ENCODE measurements around the gene LEPR. TPM values are rescaled to one million over a fixed set of nuclear protein-coding genes. Genes with fewer than 3 reads are reported as not detected.

The LEPR gene
- total RNA-seq, 1 experiment from 2014 or later, result 7.0 TPM

DNA sequence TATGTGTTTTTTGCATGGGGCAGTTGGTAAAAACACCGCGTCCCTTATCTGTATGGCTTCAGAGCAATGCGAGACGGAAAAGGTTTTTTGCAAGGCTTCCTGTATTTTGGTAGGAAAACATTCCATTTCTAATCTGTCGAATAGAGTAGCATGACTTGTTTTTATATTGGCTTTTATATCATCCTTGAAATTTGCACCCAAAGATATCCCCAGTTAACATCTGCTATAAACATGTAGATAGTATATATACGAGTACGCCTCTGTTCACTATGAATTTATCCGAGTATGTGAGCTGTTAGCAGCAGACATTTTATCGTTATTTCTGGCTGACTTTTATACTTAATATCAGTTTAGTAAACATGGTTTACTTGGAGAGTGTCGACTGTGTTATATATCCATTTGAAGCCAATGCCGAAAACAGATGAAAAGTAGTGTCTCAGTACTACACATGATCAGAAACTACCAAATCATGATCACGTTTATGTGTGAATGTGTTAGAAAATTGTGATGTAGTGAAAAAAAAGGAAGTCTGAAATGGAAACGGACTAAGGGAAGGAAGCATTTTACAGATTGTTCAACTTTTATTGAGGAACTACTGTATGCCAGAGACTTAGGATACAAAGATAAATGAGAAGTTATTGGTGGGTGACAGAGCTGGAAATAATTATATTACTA is 1.0 kb downstream of the LEPR start:
- no peaks in the 10 kb centered on the region for H3K27me3 ChIP-seq (ENCODE audit: control insufficient read depth, insufficient read depth, low read length)
- H3K4me3 ChIP-seq (ENCODE audit: insufficient read depth, low read depth, low read length), result peak overlapping the region; percentile 94
- DNase-seq, result no peak
- H3K36me3 ChIP-seq (replicated peaks; ENCODE audit: control insufficient read depth, insufficient read depth, low read length), result no peaks in the 10 kb centered on the region

DNA sequence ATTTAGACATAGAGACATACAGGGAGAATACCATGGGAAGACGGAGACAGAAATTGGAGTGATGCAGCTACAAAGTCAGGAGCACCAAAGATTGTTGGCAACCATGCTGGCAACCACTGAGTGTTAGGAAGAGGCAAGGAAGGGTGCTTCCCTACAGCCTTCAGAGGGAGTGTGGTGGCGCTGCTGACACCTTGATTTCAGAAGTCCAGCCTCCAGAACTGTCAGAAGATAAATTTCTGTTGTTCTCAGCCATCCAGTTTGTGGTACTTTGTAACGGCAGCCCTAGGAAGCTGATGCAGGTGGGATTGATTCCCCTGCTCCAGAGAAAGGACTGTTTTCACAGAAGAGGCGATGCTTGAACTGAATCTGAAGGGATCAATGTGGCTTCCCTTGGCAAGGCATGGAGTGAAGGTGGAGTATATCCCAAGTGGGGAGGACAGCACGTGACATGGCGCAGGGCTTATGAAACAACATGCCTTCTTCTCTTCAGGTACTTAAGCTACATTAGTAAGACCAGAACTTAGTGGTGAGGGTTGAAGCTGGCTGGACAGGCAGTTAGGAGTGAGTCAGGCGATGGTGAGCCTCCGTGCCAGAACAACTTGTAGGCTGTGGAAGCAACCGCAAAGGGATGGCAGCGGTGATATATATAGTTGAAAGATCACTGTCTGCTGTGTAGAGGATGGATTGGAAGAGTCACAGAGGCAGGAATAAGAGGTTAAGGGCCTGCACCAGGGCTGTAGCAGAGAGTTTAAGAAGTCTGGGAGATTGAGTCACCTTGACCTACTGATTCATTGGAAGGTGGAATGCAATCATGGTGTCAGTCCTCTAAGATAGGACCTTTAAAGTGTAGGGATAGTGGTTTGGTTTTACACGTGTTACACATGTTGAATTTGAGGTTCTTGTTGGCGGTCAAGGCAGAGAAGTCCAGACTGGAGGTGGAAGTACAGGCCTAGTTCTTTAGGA is 2.1 kb downstream of the LEPR start:
- no peak for DNase-seq
- Histone ChIP-seq H3K36me3 (replicated peaks; ENCODE audit: control insufficient read depth, insufficient read depth, low read length) (no peaks in the 10 kb centered on the region), H3K27me3 (ENCODE audit: control insufficient read depth, insufficient read depth, low read length) (no peaks in the 10 kb centered on the region), H3K4me3 (ENCODE audit: insufficient read depth, low read depth, low read length) (no peak overlapping the region)

DNA sequence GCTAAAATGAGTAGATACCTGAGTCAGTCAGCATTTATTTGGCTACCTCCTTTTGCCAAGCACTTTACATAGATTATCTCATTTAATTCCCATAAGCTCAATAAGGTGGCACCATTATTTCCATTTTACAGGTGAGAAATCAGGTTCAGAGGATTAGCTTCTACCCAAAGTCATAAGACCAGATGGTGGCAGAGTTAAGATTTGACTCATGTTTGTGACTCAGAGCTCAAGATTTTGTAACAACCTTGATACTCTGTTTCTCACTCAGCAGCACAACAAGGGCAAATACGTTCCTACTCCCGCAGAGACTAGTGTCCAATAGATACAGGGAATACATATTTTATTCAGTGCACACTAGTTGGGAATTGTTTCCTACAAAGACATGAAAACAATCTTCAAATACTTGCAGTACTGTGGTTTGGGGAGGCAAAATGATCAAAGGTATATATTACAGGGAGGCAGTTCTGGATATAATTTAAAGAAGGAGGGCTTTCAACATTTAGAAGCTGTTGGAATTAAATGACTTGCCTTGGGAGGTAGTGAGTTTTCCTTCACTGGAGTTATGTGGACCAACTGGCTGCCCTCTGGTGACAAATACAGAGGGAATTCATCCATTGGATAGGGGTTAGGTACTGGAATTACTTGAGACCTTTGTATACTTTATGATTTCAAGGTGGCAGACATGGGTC is 3.6 kb downstream of the LEPR start:
- Histone ChIP-seq H3K4me3 (ENCODE audit: insufficient read depth, low read depth, low read length) (no peak overlapping the region), H3K27me3 (ENCODE audit: control insufficient read depth, insufficient read depth, low read length) (no peaks in the 10 kb centered on the region), H3K36me3 (replicated peaks; ENCODE audit: control insufficient read depth, insufficient read depth, low read length) (no peaks in the 10 kb centered on the region)
- DNase-seq, result no peak

DNA sequence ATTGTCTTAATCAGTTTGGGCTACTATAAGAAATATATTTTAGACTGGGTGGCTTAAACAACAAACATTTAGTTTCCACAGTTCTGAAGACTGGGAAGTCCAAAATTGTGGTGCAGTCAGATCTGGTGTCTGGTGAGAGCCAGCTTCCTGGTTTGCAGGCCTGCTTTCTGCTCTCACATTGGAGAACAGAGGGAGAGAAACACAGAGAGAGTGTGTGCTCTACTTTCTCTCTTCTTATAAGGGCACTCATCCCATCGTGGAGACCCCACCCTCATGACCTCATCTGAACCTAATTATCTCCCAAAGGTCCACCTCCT is 4.1 kb downstream of the LEPR start:
- no peak for DNase-seq
- Histone ChIP-seq H3K27me3 (ENCODE audit: control insufficient read depth, insufficient read depth, low read length) (no peaks in the 10 kb centered on the region), H3K4me3 (ENCODE audit: insufficient read depth, low read depth, low read length) (no peak overlapping the region), H3K36me3 (replicated peaks; ENCODE audit: control insufficient read depth, insufficient read depth, low read length) (no peaks in the 10 kb centered on the region)

DNA sequence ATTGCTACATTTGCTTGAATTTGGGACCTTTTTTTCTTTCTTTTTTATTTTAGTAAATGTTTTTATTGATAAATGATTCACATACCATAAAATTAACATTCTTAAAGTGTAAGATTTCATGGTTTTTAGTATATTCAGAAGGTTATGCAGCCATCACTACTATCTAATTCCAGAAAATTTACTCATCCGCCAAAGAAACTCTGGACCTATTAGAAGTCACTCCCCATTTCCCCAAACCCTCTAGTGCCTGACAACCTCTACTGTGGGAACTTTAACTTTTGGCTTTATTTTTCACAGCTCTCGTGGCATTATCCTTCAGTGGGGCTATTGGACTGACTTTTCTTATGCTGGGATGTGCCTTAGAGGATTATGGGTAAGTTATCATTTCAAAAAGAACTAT is 4.5 kb downstream of the LEPR start:
- H3K27me3 ChIP-seq (ENCODE audit: control insufficient read depth, insufficient read depth, low read length), result no peaks in the 10 kb centered on the region
- H3K36me3 ChIP-seq (replicated peaks; ENCODE audit: control insufficient read depth, insufficient read depth, low read length), result no peaks in the 10 kb centered on the region
- no peak overlapping the region for H3K4me3 ChIP-seq (ENCODE audit: insufficient read depth, low read depth, low read length)
- no peak for DNase-seq

DNA sequence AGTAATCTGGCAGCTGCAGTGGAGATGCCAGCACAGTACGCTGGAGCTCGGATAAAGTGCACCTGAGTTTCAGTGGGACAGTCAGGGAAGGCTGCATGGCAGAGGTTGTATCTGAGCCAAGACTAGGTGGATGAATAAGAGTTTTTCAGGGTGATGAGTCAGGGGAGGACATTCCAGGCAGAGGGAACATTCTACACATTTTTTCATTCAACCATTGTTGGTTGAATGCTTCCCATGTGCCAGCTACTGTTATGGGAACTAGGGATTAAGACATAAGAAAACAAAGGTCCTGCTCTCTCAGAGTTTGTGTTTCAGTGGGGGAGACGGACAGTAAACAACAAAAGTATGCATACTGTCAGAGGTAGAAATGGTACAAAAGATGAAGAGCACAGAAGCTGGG is 5.2 kb downstream of the LEPR start:
- DNase-seq, result peak; percentile 46
- Histone ChIP-seq H3K27me3 (ENCODE audit: control insufficient read depth, insufficient read depth, low read length) (no peaks in the 10 kb centered on the region), H3K4me3 (ENCODE audit: insufficient read depth, low read depth, low read length) (no peak overlapping the region), H3K36me3 (replicated peaks; ENCODE audit: control insufficient read depth, insufficient read depth, low read length) (no peaks in the 10 kb centered on the region)

DNA sequence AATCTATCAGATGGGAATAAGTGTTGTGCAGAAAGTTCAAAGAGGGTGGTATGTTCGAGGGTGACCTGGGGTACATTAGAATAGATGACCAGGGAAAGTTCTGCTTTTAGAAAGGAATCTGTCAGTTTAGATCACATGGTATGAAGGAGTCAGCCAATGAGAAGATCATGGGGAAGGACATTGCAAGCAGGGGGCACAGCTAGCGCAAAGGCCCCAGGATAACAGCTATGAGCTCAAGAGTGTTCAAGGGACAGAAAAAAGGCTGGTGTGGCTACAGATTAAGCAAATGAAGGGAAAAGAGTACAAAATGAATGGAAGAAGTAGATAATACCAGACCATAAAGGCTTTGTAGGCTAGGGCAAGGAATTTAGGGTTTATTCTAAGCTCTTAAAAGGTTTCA is 8.6 kb downstream of the LEPR start:
- no peaks in the 10 kb centered on the region for H3K27me3 ChIP-seq (ENCODE audit: control insufficient read depth, insufficient read depth, low read length)
- no peaks in the 10 kb centered on the region for H3K36me3 ChIP-seq (replicated peaks; ENCODE audit: control insufficient read depth, insufficient read depth, low read length)
- no peak overlapping the region for H3K4me3 ChIP-seq (ENCODE audit: insufficient read depth, low read depth, low read length)
- no peak for DNase-seq

DNA sequence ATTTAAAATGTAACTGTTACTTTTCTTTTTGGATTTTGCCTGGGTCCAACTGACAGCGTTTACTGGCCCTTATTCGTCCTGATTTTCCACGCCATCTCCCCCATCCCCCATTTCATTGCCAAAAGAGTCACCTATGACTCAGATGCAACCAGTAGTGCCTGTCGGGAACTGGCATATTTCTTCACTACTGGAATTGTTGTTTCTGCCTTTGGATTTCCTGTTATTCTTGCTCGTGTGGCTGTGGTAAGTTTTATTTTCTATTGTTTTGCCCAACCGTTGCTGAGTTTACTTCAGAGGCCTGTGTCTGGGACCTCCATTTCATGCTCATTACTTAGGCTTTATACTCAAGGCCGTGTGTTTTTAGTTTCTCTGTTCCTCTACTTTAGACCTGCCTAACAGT is 9.3 kb downstream of the LEPR start:
- Histone ChIP-seq H3K4me3 (ENCODE audit: insufficient read depth, low read depth, low read length) (no peak overlapping the region), H3K27me3 (ENCODE audit: control insufficient read depth, insufficient read depth, low read length) (no peaks in the 10 kb centered on the region), H3K36me3 (replicated peaks; ENCODE audit: control insufficient read depth, insufficient read depth, low read length) (no peaks in the 10 kb centered on the region)
- no peak for DNase-seq

DNA sequence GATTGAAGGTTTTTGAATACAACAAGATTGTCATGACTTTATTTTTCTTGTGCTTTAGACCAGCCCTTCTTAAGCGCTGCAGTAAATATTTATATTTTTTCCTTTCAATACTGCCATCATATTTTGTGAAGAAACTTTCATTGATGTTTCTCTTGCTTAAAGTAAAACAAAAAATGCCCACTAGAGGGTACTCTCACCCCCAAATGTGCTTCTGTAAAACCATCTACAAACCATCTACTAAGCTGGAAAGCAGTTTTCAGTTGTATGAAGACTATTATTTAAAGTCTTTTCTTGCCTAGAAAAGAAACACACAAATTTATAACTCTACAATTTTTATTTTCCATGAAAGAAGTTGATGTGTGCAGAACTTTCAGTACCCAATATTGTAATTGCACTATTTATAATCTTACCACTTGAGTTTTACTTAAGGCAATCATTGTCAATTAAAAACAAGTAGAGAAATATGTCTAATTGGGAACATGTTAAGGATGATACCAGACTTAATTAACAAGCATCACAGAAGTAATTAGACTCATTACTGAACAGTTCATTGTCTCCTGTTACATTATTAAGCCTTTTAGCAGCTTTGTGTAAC is 10.7 kb downstream of the LEPR start:
- Histone ChIP-seq H3K27me3 (ENCODE audit: control insufficient read depth, insufficient read depth, low read length) (no peaks in the 10 kb centered on the region), H3K36me3 (replicated peaks; ENCODE audit: control insufficient read depth, insufficient read depth, low read length) (no peaks in the 10 kb centered on the region), H3K4me3 (ENCODE audit: insufficient read depth, low read depth, low read length) (no peak overlapping the region)
- DNase-seq, result no peak

DNA sequence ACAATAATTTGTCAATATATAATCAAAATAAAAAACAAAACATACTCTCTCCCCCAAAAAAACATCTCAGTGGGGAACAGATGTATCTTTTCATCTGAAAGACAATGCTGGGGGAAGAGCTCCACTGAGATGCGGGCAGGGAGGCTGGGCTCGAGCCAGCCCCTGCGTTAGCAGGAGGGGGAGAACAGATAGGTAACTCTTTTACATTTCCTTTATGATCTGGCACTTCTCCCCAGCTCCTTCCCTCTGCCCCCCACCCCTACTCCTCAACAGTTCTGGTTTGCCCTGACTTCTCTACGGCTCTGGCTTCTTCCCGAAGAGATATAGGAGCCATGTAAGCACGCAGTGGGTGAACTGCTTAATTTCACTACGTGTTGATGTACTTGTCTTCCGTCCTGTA is 12.4 kb downstream of the LEPR start:
- Histone ChIP-seq H3K36me3 (replicated peaks; ENCODE audit: control insufficient read depth, insufficient read depth, low read length) (no peaks in the 10 kb centered on the region), H3K4me3 (ENCODE audit: insufficient read depth, low read depth, low read length) (no peak overlapping the region), H3K27me3 (ENCODE audit: control insufficient read depth, insufficient read depth, low read length) (no peaks in the 10 kb centered on the region)
- peak; percentile 74 for DNase-seq

DNA sequence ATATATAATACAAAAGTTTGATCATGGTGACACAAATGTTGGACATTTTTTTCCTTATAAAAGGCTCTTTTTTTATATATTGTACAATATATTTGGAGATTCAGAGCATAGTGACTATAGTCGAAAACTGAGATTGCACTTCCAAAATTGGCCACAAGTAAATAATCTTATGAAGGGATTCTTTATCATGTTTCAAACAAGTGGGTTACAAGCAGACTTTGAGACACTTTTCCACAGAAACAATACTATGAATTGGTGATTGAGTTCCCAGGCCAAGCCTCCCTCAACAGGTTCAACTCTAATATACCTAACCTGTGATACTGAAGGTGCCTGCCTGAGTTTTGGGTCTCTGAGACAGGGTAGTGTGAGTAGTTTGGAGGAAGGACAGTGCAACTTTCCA is 13.8 kb downstream of the LEPR start:
- no peaks in the 10 kb centered on the region for H3K36me3 ChIP-seq (replicated peaks; ENCODE audit: control insufficient read depth, insufficient read depth, low read length)
- H3K4me3 ChIP-seq (ENCODE audit: insufficient read depth, low read depth, low read length), result no peak overlapping the region
- DNase-seq, result no peak
- H3K27me3 ChIP-seq (ENCODE audit: control insufficient read depth, insufficient read depth, low read length), result no peaks in the 10 kb centered on the region

DNA sequence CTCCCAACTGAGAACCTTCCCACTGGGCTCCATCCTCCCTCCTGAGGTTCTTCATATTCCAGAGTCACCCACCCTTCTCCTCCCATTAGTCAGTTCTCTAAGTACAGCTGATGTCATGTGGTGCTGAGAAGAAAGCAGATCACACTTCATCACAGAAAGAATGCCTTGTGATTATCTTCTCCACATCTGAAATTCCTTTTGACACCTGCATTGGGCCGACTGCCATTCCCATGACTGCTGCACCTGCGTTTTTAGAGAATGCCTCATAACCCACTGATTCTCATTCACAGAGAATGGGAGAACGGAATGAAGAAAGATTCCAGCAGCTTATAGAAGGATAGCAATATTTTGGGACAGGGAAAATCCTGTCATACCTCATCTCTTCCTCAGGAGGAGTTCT is 14.3 kb downstream of the LEPR start:
- no peaks in the 10 kb centered on the region for H3K36me3 ChIP-seq (replicated peaks; ENCODE audit: control insufficient read depth, insufficient read depth, low read length)
- H3K4me3 ChIP-seq (ENCODE audit: insufficient read depth, low read depth, low read length), result no peak overlapping the region
- H3K27me3 ChIP-seq (ENCODE audit: control insufficient read depth, insufficient read depth, low read length), result no peaks in the 10 kb centered on the region
- no peak for DNase-seq

DNA sequence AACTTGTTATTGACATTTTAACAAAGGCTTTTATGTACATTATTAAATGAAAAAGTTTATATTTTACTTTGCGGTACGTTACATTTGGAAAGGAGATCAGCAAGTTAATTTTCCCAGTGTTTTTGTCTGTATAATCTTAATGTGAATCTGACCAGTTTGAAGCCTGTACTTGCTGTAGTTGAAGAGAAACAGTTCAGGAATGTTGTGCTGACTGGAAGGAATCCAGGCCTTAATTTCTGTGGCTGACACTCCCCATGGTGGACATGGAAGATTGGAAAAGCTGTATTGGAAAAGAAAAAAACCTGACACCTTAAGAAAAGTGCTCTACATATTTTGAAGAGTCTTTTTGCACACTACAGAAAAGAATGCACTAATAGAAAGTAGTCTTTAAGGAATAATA is 15.5 kb downstream of the LEPR start:
- no peak for DNase-seq
- Histone ChIP-seq H3K4me3 (ENCODE audit: insufficient read depth, low read depth, low read length) (no peak overlapping the region), H3K36me3 (replicated peaks; ENCODE audit: control insufficient read depth, insufficient read depth, low read length) (no peaks in the 10 kb centered on the region)

DNA sequence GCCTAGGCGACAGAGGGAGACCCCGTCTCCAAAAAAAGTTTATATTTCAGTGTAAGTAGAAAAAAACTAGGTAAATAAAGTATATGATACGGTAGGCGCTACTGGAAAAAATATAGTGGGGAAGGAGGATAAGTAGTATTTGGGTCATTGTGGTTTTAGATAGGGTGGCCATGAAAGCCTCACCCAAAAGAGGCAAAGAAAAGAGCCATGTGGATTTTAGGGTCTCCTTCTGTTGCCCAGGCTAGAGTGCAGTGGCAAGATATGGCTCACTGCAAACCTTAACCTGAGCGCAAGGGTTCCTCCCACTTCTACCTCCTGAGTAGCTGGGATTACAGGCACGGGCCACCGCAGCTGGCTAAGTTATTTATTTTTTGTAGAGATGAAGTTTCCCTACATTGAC is 17.1 kb downstream of the LEPR start:
- H3K27me3 ChIP-seq (ENCODE audit: control insufficient read depth, insufficient read depth, low read length), result no peaks in the 10 kb centered on the region
- H3K36me3 ChIP-seq (replicated peaks; ENCODE audit: control insufficient read depth, insufficient read depth, low read length), result no peaks in the 10 kb centered on the region
- no peak overlapping the region for H3K4me3 ChIP-seq (ENCODE audit: insufficient read depth, low read depth, low read length)
- DNase-seq, result no peak

More for the DNA sequence above, 15.5 kb downstream of the LEPR start:
- H3K27me3 ChIP-seq (ENCODE audit: control insufficient read depth, insufficient read depth, low read length), result no peaks in the 10 kb centered on the region
